ENCODE measurements around the gene NAA25.

Gene NAA25

DNA sequence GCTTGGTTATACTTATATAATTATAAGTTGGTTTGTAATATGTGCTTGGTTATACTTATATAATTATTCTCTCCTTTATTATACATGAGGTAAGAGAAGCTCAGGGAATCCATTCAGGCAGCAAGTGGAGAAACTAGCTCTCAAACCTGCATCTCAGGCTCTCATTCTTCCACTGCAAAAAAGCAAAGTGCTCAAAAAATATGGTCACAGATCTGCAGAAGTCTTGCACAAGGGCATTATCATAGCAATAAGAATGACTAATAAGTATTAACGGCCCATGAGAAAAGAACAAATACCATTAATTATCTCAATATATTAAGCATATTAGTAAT lies 16.3 kb upstream of the NAA25 start:
- TF ChIP-seq POLR2A (IDR thresholded peaks at IDR 0.05; ENCODE audit: extremely low read depth, insufficient read length) (no peak), MAX (IDR thresholded peaks at IDR 0.05; ENCODE audit: low read depth, low read length) (no peak), MYC (IDR thresholded peaks at IDR 0.05; ENCODE audit: low read depth, low read length) (no peak)
- TF ChIP-seq, protein P1, sequence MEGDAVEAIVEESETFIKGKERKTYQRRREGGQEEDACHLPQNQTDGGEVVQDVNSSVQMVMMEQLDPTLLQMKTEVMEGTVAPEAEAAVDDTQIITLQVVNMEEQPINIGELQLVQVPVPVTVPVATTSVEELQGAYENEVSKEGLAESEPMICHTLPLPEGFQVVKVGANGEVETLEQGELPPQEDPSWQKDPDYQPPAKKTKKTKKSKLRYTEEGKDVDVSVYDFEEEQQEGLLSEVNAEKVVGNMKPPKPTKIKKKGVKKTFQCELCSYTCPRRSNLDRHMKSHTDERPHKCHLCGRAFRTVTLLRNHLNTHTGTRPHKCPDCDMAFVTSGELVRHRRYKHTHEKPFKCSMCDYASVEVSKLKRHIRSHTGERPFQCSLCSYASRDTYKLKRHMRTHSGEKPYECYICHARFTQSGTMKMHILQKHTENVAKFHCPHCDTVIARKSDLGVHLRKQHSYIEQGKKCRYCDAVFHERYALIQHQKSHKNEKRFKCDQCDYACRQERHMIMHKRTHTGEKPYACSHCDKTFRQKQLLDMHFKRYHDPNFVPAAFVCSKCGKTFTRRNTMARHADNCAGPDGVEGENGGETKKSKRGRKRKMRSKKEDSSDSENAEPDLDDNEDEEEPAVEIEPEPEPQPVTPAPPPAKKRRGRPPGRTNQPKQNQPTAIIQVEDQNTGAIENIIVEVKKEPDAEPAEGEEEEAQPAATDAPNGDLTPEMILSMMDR (IDR thresholded peaks at IDR 0.05; ENCODE audit: low read depth, low read length): no peak
- no peak for DNase-seq (ENCODE audit: low read depth)
- H3K4me3 ChIP-seq (ENCODE audit: low read depth, low read length): peak overlapping the region; percentile 41

- TF ChIP-seq MAX (IDR thresholded peaks at IDR 0.05; ENCODE audit: low read depth, low read length) (no peak), POLR2A (IDR thresholded peaks at IDR 0.05; ENCODE audit: extremely low read depth, insufficient read length) (no peak), MYC (IDR thresholded peaks at IDR 0.05; ENCODE audit: low read depth, low read length) (no peak)
- TF ChIP-seq, protein P1 (IDR thresholded peaks at IDR 0.05; ENCODE audit: low read depth, low read length): no peak
- peak; percentile 46 for DNase-seq (ENCODE audit: low read depth)
- no peak overlapping the region for H3K4me3 ChIP-seq (ENCODE audit: low read depth, low read length)
Measured at GRCh38 chr12:112122823-112123690, 14.5 kb upstream of the NAA25 start.

- no peak for DNase-seq (ENCODE audit: low read depth)
- H3K4me3 ChIP-seq (ENCODE audit: low read depth, low read length): no peak overlapping the region
- TF ChIP-seq POLR2A (IDR thresholded peaks at IDR 0.05; ENCODE audit: extremely low read depth, insufficient read length) (no peak), MYC (IDR thresholded peaks at IDR 0.05; ENCODE audit: low read depth, low read length) (no peak), MAX (IDR thresholded peaks at IDR 0.05; ENCODE audit: low read depth, low read length) (no peak)
- TF ChIP-seq, protein P1 (IDR thresholded peaks at IDR 0.05; ENCODE audit: low read depth, low read length): no peak
Measured at GRCh38 chr12:112121780-112122565, 13.4 kb upstream of the NAA25 start.

DNA sequence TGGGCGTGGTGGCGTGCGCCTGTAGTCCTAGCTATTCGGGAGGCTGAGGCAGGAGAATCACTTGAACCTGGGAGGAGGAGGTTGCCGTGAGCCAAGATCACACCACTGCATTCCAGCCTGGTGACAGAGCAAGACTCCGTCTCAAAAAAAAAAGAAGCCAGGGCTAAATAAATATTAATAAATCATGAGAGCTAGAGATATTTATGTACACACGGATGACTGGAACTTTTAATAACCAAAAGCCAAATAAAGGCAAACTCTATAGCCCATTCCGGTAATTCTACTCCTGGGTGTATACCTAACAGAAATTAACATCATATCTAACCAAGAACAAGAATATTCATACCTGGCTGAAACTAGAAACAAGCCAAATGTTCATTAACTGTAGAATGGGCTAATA lies 9.1 kb upstream of the NAA25 start:
- DNase-seq (ENCODE audit: low read depth): no peak
- TF ChIP-seq MYC (IDR thresholded peaks at IDR 0.05; ENCODE audit: low read depth, low read length): no peak
- TF ChIP-seq POLR2A (IDR thresholded peaks at IDR 0.05; ENCODE audit: extremely low read depth, insufficient read length): no peak
- TF ChIP-seq, protein P1 (IDR thresholded peaks at IDR 0.05; ENCODE audit: low read depth, low read length): no peak
- TF ChIP-seq MAX (IDR thresholded peaks at IDR 0.05; ENCODE audit: low read depth, low read length): no peak
- H3K4me3 ChIP-seq (ENCODE audit: low read depth, low read length): no peak overlapping the region

- H3K4me3 ChIP-seq (ENCODE audit: low read depth, low read length): peak overlapping the region; percentile 22
- TF ChIP-seq POLR2A (IDR thresholded peaks at IDR 0.05; ENCODE audit: extremely low read depth, insufficient read length) (peak; percentile 84), MYC (IDR thresholded peaks at IDR 0.05; ENCODE audit: low read depth, low read length) (0 out of 2 replicates have a peak, but pooled peaks have one; percentile 53), MAX (IDR thresholded peaks at IDR 0.05; ENCODE audit: low read depth, low read length) (no peak)
- peak; percentile 94 for DNase-seq (ENCODE audit: low read depth)
Measured at GRCh38 chr12:112116232-112117060, 7.9 kb upstream of the NAA25 start.
